A673 (cell line): ENCODE data around the gene ATP6V0C. TPM values are rescaled to one million over a fixed set of nuclear protein-coding genes. Genes with fewer than 3 reads are reported as not detected.

Source experiments
- BruUV-seq: library from RNA; stranded (reverse); fragments of 400-500 nt; replicated peaks from 2 replicates; lab custom pipeline; 2021; lab: Mats Ljungman, UMichigan
- CTCF ChIA-PET: fragments of 300-600 bp; sonication (Branson Sonifier 250); formaldehyde crosslinking; loops from one replicate; lab custom pipeline; 2022; ENCODE audit warnings: antibody characterized with exemption; lab: Charles Lee
- POLR2A ChIA-PET: fragments of 300-600 bp; sonication (Branson Sonifier 250); formaldehyde crosslinking; loops from one replicate; lab custom pipeline; 2022; ENCODE audit warnings: antibody characterized with exemption; ENCODE audit not compliant: low non-redundant PET; lab: Charles Lee
- DNase-seq: peaks from one replicate; pipeline ENCODE4 v3.0.0-alpha.2; 2015; ENCODE audit warnings: low spot score
- H3K27ac ChIP-seq: fragments of 200-600 bp; sonication (generic); 2 replicates; pipeline ENCODE4 v1.5.1; 2016; ENCODE audit warnings: mixed run types, low read depth, mild to moderate bottlenecking, mixed read lengths, antibody characterized with exemption, low read length; ENCODE audit not compliant: poor library complexity, severe bottlenecking
- H3K27me3 ChIP-seq: fragments of 200-600 bp; sonication (generic); replicated peaks from 2 replicates; pipeline ENCODE4 v1.6.1; 2017; ENCODE audit warnings: mixed run types, low read depth, mild to moderate bottlenecking, mixed read lengths, antibody characterized with exemption, low read length; ENCODE audit not compliant: insufficient read depth, poor library complexity
- H3K36me3 ChIP-seq: fragments of 200-600 bp; sonication (generic); 2 replicates; pipeline ENCODE4 v1.6.1; 2016; ENCODE audit warnings: mixed run types, mild to moderate bottlenecking, mixed read lengths, antibody characterized with exemption, low read length; ENCODE audit not compliant: insufficient read depth, poor library complexity, severe bottlenecking
- H3K4me1 ChIP-seq: fragments of 200-600 bp; sonication (generic); 2 replicates; pipeline ENCODE4 v1.6.1; 2017; ENCODE audit warnings: mixed run types, mild to moderate bottlenecking, mixed read lengths, antibody characterized with exemption, low read length; ENCODE audit not compliant: insufficient read depth, poor library complexity, severe bottlenecking
- H3K4me3 ChIP-seq: fragments of 200-600 bp; sonication (generic); 2 replicates; pipeline ENCODE4 v1.5.1; 2016; ENCODE audit warnings: low read depth, mixed run types, mild to moderate bottlenecking, mixed read lengths, low read length; ENCODE audit not compliant: poor library complexity, severe bottlenecking
- H3K9me3 ChIP-seq: fragments of 200-600 bp; sonication (generic); 2 replicates; pipeline ENCODE4 v1.6.1; 2016; ENCODE audit warnings: mixed run types, low read depth, mild to moderate bottlenecking, mixed read lengths, antibody characterized with exemption, low read length; ENCODE audit not compliant: poor library complexity, severe bottlenecking
- CTCF ChIP-seq: fragments of 300-800, 200-600 bp; sonication (generic); conservative IDR thresholded peaks from 2 replicates; pipeline ENCODE4 v1.5.1; 2017; ENCODE audit warnings: low read depth, mild to moderate bottlenecking, antibody characterized with exemption, low read length, moderate library complexity, mixed read lengths
- EZH2 ChIP-seq: fragments of 200-600 bp; sonication (generic); IDR thresholded peaks from 2 replicates; pipeline ENCODE4 v1.6.1; 2017; ENCODE audit warnings: borderline replicate concordance, low read depth, mild to moderate bottlenecking, mixed read lengths, antibody characterized with exemption, low read length; ENCODE audit not compliant: poor library complexity, severe bottlenecking
- intact Hi-C: fragments of 100-400 bp; cut with micrococcal nuclease; formaldehyde crosslinking; loops from one replicate; pipeline ENCODE4 v1.10.0; 2022; ENCODE audit not compliant: unreplicated experiment
- total RNA-seq: library from RNA; stranded (reverse); gene quantifications from 2 replicates; pipeline ENCODE4 v1.2.3, GENCODE V29; 2021

The ATP6V0C gene
- total RNA-seq, 1 experiment from 2014 or later: 252 TPM

GRCh38 chr16:2490190-2491105, 23.3 kb upstream of the ATP6V0C start:
- ChIA-PET CTCF (no interaction called here), POLR2A (no interaction called here)
- DNase-seq: no peak
- no peak overlapping the region for H3K4me3 ChIP-seq
- H3K36me3 ChIP-seq: no peaks in the 10 kb centered on the region
- BruUV-seq: no TSS peak
- TF ChIP-seq EZH2 (no peak), CTCF (no peak)
- no peaks in the 10 kb centered on the region for H3K27me3 ChIP-seq
- H3K4me1 ChIP-seq: no peaks in the 10 kb centered on the region
- H3K27ac ChIP-seq: no peak overlapping the region
- intact Hi-C loops: no loop called here
- no peaks in the 10 kb centered on the region for H3K9me3 ChIP-seq

GRCh38 chr16:2492292-2492691, 21.5 kb upstream of the ATP6V0C start:
- no peak overlapping the region for H3K27ac ChIP-seq
- H3K4me3 ChIP-seq: no peak overlapping the region
- H3K9me3 ChIP-seq: no peaks in the 10 kb centered on the region
- TF ChIP-seq EZH2 (no peak), CTCF (no peak)
- no peaks in the 10 kb centered on the region for H3K27me3 ChIP-seq
- no peak for DNase-seq
- CTCF ChIA-PET: no interaction called here
- intact Hi-C loops: no loop called here
- H3K4me1 ChIP-seq: no peaks in the 10 kb centered on the region
- no peaks in the 10 kb centered on the region for H3K36me3 ChIP-seq
- BruUV-seq: no TSS peak
- POLR2A ChIA-PET: no interaction called here

- Histone ChIP-seq H3K27ac (no peak overlapping the region), H3K4me1 (no peaks in the 10 kb centered on the region), H3K27me3 (no peaks in the 10 kb centered on the region), H3K4me3 (no peak overlapping the region), H3K36me3 (no peaks in the 10 kb centered on the region), H3K9me3 (no peaks in the 10 kb centered on the region)
- no TSS peak for BruUV-seq
- CTCF ChIA-PET: no interaction called here
- intact Hi-C loops: no loop called here
- DNase-seq: no peak
- POLR2A ChIA-PET: no interaction called here
- TF ChIP-seq CTCF (no peak), EZH2 (no peak)
Measured at GRCh38 chr16:2493605-2494004, 20.1 kb upstream of the ATP6V0C start.
